NCI-H146 (cell line): Measurements from ENCODE around the gene ZDHHC4.

Experiments
- DNase-seq: peaks from one replicate; lab custom pipeline; 2025; lab: John Stamatoyannopoulos, UW

ZDHHC4 gene

DNA sequence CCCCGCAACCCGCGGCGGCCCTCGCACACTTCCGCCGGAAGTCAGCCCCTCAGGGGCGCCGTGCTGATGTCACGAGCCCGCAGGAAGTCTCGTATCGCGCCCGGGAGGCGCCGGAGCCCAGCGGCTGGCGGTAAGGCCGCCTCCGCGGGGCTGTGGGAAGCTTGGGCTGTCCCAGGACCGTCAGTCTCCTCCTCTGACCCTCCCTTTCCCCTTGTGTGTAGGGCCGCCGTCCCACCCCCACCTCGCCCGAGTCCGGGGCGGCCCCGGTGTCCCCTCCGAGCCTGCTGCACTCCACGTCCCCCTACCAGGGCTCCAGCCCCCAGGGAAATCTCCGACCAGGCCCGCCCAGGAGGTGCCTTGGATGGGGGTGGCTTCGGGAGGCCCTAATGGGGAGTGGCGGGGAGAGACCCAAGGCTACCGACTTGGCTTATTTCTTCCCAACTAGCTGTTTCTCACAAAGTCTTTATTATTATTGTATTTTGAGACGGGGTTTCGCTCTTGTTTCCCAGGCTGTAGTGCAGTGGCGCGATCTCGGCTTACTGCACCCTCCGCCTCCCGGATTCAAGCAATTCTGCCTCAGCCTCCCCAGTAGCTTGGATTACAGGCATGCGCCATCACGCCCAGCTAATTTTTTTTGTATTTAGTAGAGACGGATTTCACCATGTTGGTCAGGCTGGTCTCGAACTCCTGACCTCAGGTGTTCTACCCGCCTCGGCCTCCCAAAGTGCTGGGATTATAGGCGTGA lies at the start of gene ZDHHC4:
Gene ZDHHC4 (plus strand): TSS at position 86 of the 745 bp plus-strand sequence. CDS start 3,108 bp downstream, outside the sequence.
- DNase-seq, result peak; percentile 89

DNA sequence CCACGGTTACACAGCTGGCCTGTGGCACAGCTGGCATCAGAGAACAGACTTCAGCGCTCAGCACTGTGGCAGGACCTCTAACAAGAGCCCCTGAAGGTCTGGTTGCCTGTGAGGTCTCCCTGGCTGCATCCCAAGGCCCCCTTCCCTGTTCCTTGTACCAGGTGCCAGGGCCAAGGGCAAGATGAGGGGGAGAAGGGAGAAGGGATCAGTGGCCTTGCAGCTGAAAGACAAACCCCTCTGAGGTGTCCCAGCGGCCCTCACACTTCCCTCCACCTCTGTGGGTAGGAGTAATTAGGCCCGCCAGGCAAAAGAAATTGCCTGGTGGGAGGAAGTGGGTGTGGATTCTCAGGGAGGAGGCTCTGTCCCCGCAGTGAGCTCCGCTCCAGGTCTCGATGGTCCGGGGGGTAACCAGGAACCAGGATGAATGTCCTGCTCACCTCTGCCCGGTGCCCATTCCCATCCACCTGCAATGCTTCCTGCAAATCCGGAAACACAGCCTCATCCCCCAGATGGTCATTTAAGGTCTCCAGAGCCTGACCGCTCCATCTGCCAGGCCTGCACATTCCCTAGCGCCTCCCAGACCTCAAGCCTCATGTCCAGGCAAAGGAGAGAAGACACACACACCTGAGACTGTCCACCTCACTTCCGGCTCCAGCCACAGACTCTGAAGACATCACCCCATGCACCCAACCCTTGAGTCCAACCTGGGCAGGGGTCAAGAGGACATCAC lies 48.7 kb upstream of the ZDHHC4 start:
- no peak for DNase-seq

DNA sequence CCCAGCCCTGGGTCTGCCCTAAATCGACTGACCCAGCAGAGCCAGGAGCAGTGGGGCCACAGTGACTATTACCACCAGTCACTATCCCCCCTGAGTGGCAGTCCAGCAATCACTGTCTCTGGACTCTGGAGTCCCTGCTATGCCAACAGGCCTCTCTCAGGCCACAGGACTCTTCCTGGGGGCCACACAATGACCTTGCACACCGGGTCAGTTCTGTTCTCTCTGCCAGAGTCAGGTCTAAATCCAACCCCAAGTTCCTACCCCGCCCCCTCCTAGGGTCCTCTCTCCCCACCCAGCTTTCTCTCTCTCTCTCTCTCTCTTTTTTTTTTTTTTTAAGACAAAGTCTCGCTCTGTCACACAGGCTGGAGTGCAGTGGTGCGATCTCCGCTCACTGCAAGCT lies 47.6 kb upstream of the ZDHHC4 start:
- DNase-seq, result no peak

DNA sequence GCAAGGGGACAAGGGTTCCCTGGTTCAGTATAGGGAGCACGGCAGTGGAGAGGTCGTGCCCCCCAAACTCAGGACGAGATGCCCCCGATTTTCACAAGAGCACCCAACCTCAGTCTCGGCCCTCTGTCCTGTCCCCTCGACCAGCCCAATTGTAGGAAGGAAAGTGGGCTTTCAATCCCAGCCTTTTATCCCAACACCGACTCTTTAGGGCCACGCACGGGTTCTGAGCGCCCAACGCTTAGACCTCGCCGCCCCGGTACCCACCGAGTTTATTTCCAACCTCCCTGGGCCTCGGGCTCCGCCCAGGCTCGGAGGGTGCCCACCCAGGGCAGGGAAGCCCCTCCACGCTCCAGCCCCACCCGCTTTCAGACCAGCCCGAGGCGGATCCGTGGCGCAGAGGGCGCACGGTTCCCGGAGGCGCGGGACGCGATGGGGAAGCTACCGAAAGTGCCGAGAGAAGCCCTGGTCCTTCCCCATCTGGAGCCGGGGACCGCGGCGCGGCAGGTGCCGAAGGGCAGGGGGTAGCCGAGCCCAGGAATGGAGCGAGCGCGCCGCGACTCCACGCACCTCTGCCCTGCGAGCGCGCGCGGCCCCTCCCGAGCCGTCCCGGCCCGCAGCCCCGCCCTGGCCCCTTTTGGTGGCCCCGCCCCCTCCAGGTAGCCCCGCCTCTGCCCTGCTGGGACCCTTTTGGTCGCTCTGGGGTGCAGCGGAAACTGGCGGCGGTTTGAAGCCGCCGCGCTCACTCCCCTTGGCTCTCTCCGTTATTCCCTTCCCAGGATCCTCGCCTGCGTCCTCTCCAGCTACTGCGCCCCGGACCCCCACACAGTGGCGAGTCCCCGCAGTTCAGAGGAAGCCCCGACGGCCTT lies 46.4 kb upstream of the ZDHHC4 start:
- DNase-seq, result no peak

DNA sequence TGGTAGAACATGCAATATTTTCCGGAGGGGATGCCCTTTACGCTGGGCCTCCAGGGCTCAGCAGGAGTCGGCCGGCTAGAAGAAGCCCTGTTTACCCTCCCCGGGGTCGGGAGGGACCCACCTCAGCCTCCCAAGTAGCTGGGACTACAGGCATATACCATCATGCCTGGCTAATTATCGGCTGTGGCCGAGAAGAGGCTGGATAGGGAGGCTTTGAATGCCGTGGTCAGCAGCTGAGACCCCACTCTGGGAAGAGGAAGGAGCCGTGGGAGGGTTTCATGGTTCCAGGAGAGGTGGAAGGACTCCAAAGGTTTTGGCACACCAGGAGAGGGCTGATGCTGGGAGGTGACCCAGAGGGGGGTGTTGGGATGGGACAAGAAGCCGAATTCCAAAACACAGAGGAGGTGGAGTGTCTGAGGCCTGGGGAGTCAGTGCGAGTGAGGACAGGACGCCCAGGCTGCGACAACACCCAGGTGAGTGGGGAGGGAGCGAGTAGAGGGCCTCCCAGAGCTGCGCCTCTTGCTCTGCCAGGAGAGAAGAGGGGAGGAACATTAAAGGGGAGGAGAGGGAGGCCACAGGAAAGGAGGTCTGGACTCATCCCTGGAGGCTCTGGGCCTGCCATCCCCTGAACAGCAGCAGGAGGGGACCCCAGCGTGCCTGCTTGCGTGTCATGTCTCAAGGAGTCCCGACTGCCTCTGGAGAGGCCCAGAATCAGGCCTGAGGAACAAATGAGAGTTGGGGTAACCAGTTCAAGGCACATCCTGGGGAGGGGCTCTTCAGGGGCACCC lies 45.6 kb upstream of the ZDHHC4 start:
- DNase-seq, result no peak

DNA sequence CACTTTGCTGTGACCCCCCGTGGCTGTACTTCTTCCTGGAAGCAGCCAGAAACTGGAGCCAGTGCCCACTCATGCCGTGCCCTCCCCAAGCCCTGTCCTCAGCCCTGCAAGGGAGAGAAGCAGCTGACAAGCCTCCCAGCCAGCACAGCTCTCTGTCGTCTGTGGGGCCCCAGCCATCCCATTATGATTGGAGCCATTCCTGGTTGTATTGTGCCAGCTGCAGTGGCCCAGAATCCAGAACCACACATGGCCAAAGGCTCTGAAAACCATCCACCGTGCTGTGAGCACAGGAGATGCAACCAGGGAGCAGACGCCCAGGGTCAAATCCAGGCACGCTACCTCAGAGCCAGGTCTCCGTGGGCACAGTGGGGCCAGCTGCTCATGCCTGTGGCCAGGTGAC lies 44.7 kb upstream of the ZDHHC4 start:
- no peak for DNase-seq

DNA sequence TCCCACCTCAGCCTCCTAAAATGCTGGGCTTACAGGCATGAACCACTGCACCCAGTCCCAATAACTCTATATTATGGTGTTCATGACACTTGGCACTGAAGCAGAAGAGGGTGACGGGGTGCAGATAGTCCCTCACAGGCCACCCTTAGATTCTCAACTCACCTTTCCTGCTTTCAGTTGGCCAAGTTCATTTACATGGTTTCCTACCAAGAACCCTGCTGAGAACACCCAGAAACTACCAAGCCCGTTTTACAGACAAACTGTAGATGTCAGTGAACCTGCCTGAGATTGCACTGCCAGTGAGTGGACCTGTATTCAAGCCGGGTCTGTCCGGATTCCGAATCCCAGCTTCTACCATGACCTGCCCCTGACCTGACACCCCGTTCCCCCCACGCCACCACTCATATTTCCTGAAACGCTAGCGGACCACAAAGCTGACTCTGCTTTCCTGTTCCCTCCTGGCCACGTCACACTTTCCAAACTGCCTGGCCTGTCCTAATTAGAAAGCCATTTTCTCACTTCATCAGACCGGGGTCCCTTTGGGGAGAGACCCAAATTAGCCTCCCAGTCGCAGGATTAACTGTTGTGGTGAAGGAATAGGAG lies 43.3 kb upstream of the ZDHHC4 start:
- no peak for DNase-seq

DNA sequence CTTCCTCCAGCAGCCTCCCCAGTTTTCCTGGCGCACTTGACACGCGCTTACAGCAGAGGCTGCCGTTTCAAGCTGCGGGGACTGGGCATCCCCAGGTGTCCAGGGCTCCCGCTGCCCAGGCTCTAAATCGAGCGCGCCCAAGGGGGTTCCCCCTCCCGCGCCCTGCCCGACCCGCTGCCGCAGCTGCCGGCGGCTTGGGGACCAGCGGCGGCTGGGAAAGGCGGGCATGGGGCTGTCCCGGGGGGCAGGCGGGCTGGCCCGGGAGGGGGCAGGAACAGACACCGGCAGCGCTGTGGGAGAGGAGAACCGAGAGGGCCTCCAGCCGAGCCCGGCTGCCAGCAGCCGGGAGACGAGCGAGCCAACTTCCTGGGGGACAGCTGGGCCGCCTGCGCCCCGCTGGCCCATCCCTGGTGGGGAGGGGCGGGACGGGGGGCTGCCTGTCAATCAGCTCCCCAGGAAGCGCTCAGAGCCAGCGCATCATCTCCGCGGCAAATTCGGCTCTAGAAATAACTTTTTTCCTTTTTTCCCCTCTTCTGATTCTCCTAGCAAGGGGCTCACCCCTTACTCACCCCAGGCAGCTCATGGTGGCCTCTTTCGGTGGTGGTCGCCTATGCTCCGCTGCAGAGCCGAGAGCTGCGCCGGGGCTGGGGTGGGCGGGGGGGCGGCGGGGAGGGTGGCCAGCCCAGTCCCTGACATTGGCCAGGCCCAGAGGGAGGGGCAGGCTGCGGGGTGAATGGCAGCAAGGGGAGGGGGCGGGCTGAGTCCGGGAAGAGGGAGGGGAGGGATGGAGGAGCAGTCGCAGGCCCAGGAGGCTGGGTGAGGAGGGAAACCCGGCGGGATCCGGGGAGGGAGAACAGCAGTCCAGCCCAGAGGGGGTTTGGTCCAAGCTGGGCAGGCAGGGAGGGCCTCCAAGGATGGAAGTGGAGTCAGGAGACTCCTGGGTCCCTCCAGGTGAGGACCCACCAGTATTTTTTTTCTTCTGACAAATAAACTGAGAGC lies 40.7 kb upstream of the ZDHHC4 start:
- DNase-seq, result peak; percentile 87

DNA sequence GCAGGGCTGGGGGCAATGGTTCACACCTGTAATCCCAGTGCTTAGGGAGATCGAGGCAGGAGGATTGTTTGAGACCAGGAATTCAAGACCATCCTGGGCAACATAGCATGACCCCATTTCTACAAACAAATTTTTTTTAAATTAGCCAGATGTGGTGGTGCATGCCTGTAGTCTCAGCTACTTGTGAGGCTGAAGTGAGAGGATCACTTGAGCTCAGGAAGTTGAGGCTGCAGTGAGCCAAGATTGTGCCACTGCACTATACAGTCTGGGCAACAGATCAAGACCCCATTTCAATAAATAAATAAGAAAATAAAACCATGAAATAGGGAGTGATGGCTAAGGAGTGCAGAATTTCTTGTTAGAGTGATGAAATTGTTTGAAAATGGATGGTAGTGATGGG lies 34.9 kb upstream of the ZDHHC4 start:
- no peak for DNase-seq

DNA sequence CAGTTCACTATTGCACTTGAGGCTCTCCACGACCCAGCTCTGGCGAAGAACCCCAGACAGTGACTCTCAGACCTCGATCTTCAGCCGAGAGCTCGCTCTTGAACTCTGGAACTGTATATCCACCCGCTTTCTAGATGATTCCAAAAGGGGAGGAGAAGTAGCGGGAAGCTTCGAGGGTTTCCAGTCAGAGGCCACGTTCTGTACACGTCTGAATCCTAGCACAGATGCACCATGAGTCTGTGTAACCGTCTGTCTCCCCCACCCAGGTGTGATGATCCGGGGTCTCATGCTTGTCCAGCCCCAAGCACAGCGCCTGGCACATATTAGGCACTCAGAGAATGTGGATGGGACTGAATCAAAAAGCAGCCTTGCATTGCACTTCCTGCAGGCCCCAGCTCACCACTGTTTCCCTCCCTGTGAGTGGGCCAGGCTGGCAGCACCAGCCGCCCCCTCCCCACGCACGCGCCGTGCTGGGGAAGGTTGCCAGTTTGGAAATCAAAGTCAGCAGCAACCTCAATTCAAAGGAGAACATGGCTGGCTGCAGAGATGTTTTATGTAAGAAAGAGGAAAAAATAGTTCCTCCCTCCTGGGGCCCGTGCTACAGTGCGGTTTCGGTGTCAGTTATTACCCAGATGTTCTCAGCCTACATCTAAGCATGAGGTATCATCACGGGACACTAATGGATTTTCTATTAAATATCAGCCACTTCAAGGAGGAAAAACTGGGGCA lies 31.7 kb upstream of the ZDHHC4 start:
- no peak for DNase-seq

DNA sequence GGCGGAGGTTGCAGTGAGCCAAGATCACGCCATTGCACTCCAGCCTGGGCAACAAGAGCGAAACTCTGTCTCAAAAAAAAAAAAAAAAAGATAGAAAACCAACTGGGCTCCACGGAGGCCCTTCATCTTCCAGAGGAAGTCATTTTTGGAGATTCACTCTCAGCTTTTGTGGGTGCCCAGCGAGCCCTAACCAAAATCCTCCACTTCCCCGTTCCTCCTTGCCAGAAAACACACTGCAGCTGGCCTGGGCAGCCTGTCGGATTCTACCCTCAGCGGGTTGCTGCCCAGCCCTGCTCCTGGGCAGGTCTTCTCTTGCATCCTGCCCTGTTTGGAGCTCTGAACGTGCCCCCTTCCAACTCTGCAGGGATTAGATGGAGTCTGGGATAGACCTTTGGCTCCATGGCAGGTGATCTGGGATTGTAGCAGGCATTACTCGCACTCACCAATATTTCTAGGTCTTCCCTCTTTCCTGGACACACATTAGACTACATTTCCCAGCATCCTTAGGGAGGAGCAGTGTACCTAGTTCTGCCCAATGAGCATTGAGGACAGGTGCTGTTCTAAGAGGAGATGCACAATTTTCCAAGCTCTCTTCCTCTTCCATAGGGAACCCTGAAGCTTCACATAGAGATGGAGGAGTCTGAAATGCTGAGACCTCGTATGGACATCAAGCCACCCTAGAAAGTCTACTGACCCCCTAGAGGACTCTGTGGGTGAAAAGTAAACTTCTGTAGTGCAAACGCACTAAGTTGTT lies 30.6 kb upstream of the ZDHHC4 start:
- no peak for DNase-seq

DNA sequence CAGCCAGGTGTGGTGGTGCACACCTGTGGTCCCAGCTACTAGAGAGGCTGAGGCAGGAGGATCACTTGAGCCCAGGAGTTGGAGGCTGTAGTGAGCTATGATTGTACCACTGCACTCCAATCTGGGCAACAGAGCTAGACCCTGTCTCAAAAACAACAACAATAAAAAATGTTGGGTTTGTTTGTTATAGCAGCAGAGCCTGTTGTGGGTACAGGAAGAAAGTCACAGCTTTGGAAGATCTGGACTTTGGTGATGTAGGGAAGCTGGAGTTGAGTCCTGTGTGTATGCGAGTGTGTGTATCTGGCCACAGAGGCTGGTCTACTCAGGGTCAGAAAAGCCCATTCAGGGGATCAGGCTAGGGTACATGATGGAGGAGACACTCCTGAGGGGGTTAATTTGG lies 29.9 kb upstream of the ZDHHC4 start:
- no peak for DNase-seq

DNA sequence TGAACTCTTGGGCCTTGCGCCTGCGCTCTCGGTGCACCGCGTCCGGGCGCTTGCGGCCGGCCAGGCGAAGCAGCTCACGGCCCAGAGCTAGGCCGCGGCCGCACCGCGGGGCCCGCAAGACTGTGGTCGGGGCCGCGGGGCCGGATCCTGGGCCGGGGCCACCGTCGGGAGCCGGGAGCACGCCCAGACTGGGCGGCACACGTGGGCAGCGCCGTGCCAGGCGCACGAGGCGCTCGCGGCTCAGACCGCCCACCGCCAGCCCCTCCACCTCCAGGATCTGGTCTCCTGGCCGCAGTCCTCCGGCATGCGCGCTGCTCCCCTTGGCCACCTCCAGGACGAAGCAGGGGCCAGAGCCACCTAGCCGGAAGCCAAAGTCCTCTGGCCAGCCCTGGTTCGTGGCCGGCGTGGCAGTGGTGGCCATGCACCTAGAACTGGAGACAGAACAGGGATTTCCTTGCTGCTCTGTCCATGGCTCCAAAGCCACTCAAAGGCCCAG lies 26.2 kb upstream of the ZDHHC4 start, which contains the start of gene GRID2IP:
Gene GRID2IP (minus strand): TSS at position 446 of the 496 bp plus-strand sequence. CDS start 25 bp downstream, at position 421.
- no peak for DNase-seq

DNA sequence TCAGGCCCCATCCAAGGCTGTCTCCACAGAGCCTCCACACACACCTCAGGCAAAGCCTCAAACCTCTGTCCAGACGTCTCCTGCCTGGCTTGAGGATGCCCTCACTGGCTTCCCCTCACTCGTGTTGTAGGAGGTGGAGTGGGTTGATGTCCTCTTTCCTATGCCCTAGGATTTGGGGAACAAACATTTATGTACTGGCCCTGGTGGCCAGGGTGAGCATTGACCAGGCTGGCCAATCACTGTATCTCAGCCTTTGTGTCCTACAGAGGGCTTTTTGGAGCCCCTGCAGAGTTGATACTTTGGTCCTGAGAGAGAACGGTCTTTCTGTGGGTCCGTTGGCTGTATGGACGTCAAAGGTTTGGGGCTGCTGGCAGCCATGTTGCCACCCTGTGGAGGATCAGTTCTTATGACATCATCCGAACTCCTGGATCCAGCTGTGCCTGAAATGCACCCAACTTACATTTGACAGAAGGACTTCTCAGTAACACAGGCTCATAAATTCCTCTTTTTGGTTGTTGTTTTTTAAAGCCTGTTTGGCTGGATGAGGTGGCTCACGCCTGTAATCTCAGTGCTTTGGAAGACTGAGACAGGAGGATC lies 23.7 kb upstream of the ZDHHC4 start:
- DNase-seq, result no peak

DNA sequence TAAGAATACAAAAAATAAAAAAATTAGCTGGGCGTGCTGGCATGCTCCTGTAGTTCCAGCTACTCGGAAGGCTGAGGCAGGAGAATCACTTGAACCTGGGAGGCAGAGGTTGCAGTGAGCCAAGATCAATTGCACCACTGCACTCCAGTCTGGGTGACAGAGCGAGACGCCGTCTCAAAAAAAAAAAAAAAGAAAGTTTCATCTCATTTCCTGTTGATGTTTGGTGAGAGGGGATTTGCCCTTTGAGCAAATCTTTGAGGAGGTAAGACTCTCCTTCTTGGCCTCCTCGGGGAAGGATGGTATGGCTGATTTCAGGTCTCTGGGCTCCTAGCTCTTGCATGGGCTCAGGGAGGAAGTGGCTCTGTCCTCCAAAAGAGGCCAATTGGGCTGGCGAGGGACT lies 22.4 kb upstream of the ZDHHC4 start:
- no peak for DNase-seq

DNA sequence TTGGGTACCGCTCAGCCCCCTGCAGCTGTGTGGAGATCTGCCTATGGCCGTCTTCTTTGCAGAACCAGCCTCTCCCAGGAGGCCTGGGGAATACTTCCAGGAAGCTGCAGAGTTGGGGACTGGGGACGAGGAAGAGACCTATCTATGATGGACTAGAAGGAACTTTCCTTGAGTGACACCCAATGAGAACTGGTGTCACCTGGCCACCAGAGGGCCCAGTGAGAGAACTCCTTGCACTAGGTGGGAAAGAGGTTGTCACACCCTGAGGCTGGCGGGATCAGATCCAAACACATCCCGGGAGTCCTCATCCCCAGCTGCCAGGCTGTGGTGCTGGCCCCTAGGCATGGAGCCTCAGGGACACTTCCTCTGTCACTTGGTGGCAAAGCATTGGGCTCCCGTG lies 21.1 kb upstream of the ZDHHC4 start:
- DNase-seq, result peak; percentile 44

DNA sequence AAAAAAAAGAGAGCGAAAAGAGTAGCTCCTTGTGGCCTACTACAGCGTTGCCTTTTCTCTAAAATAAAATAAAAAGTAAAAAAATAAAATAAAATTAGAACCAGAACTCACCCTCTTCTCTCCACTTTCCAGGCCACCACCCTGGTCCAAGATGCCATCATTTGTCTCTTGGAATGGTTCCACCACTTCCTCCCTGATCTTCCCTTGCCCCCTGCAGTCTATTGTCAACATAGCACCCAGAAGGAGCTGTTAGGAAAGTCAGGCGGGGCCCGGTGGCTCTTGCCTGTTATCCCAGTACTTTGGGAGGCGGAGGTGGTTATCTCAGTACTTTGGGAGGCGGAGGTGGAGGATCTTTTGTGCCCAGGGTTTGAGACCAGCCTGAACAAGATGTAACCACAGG lies 18.4 kb upstream of the ZDHHC4 start:
- DNase-seq, result peak; percentile 55

DNA sequence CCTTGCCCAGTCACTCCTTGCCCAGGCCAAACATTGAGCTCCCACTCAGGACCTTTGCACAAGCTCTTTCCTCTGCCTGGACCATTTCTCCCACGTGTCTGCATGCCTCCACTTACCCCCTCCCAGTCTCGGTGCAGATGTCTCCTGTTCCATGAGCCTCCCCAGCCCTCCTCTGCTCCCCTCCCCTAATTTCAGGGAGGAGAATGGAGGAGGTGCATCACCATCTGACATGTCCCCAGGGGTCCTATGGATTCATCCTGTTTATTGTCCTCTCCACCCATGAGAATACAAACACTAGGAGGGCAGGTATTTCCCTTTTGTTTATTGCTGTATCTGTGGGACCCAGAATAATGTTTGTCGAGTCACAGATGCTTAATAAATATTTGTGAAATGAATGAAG lies 17.4 kb upstream of the ZDHHC4 start:
- DNase-seq, result peak; percentile 5
